HCT116 (cell line): ENCODE measurements around the gene ST7. TPM values are rescaled to one million over a fixed set of nuclear protein-coding genes. Genes with fewer than 3 reads are reported as not detected.

ENCODE experiments used
- ATAC-seq: fragments of 200-7000 bp; cut with Tn5 transposase; 2 replicates; pipeline ENCODE4 v1.9.1; 2020; ENCODE audit warnings: mild to moderate bottlenecking, moderate library complexity
- BruUV-seq: library from RNA; stranded (reverse); fragments of 400-500 nt; replicated peaks from 2 replicates; lab custom pipeline; 2021; lab: Mats Ljungman, UMichigan
- CTCF ChIA-PET: fragments of 300-600 bp; sonication (Branson Sonifier 250); formaldehyde crosslinking; loops from one replicate; lab custom pipeline; 2021; ENCODE audit warnings: antibody characterized with exemption; lab: Charles Lee
- POLR2A ChIA-PET: fragments of 300-600, 350-600 bp; sonication (Branson Sonifier 250); formaldehyde crosslinking; loops from one replicate; lab custom pipeline; 2021; ENCODE audit warnings: antibody characterized with exemption; lab: Charles Lee
- RAD21 ChIA-PET, 2 experiments: fragments of 300-600 bp; sonication (Branson Sonifier 250); formaldehyde crosslinking; loops; one replicate each; lab custom pipeline; 2023; ENCODE audit warnings: low total read pairs in 2 of 2; ENCODE audit not compliant: uncharacterized antibody in 2 of 2, unreplicated experiment in 2 of 2, low non-redundant PET in 1 of 2; lab: Charles Lee
- DNase-seq: peaks from one replicate; pipeline ENCODE4 v3.0.0-alpha.2; 2010; ENCODE audit warnings: low read depth, low spot score
- H2AFZ ChIP-seq: fragments of 200-600 bp; shearing (Covaris generic), sonication (generic); 2 replicates; pipeline ENCODE4 v1.6.1; 2017; ENCODE audit warnings: low read depth, mixed run types, mixed read lengths, antibody characterized with exemption, low read length; ENCODE audit not compliant: poor library complexity, severe bottlenecking
- H3K27ac ChIP-seq: 2 replicates; pipeline ENCODE4 v1.5.1; 2012; ENCODE audit warnings: low read depth, low read length
- H3K27me3 ChIP-seq: fragments of 200-600 bp; sonication (generic); 2 replicates; pipeline ENCODE4 v1.6.1; 2016; ENCODE audit warnings: mixed run types, low read length, mixed read lengths; ENCODE audit not compliant: insufficient read depth
- H3K36me3 ChIP-seq, 2 experiments: fragments of 200-500 bp in 1 of 2; fragments of 200-600 bp in 1 of 2; sonication (Bioruptor generic) in 1 of 2; sonication (generic) in 1 of 2; 2 replicates each; pipeline versions ENCODE4 v1.5.1 to v1.6.1; 2014 to 2016; ENCODE audit warnings: low read length in 2 of 2, inconsistent platforms in 1 of 2, mixed read lengths in 1 of 2, mixed run types in 1 of 2; ENCODE audit not compliant: insufficient read depth in 2 of 2, control insufficient read depth in 1 of 2
- H3K4me1 ChIP-seq, 2 experiments: fragments of 200-600 bp in 1 of 2; sonication (generic) in 1 of 2; 2 replicates each; pipeline versions ENCODE4 v1.5.1 to v1.6.1; 2012 to 2017; ENCODE audit warnings: low read length in 2 of 2, inconsistent platforms in 1 of 2, mild to moderate bottlenecking in 1 of 2, mixed read lengths in 1 of 2, mixed run types in 1 of 2, moderate library complexity in 1 of 2; ENCODE audit not compliant: insufficient read depth in 2 of 2, control insufficient read depth in 1 of 2
- H3K4me2 ChIP-seq: fragments of 200-600 bp; sonication (generic); 2 replicates; pipeline ENCODE4 v1.6.1; 2017; ENCODE audit warnings: mixed run types, low read length, mixed read lengths
- H3K4me3 ChIP-seq, 2 experiments: fragments of 200-600 bp in 1 of 2; sonication (generic) in 1 of 2; replicated peaks in 1 of 2; 2 replicates each; pipeline ENCODE4 v1.5.1; 2011 to 2016; ENCODE audit warnings: low read length in 2 of 2, control low read depth in 1 of 2, low read depth in 1 of 2, mild to moderate bottlenecking in 1 of 2, mixed read lengths in 1 of 2, mixed run types in 1 of 2
- H3K79me2 ChIP-seq: fragments of 200-600 bp; sonication (generic); 2 replicates; pipeline ENCODE4 v1.6.1; 2017; ENCODE audit warnings: mild to moderate bottlenecking, mixed run types, low read length, moderate library complexity, mixed read lengths; ENCODE audit not compliant: insufficient read depth
- H3K9ac ChIP-seq: fragments of 200-600 bp; sonication (generic); 2 replicates; pipeline ENCODE4 v1.6.1; 2016; ENCODE audit warnings: low read length, mixed read lengths
- H3K9me2 ChIP-seq: fragments of 200-600 bp; sonication (generic), shearing (Covaris generic); 2 replicates; pipeline ENCODE4 v1.6.1; 2017; ENCODE audit warnings: mixed run types, mild to moderate bottlenecking, moderate library complexity; ENCODE audit not compliant: insufficient read depth
- H3K9me3 ChIP-seq, 2 experiments: fragments of 200-500 bp in 1 of 2; fragments of 200-600 bp in 1 of 2; sonication (Bioruptor generic) in 1 of 2; sonication (generic) in 1 of 2; 2 replicates each; pipeline ENCODE4 v1.6.1; 2014 to 2017; ENCODE audit warnings: low read length in 2 of 2, mixed read lengths in 2 of 2, inconsistent platforms in 1 of 2, low read depth in 1 of 2, mild to moderate bottlenecking in 1 of 2, mixed run types in 1 of 2, moderate library complexity in 1 of 2; ENCODE audit not compliant: control insufficient read depth in 1 of 2, insufficient read depth in 1 of 2
- H4K20me1 ChIP-seq: fragments of 200-600 bp; sonication (generic), shearing (Covaris generic); 2 replicates; pipeline ENCODE4 v1.6.1; 2017; ENCODE audit warnings: mixed run types, mild to moderate bottlenecking, moderate library complexity; ENCODE audit not compliant: insufficient read depth
- ATF3 ChIP-seq: IDR thresholded peaks from 2 replicates; pipeline ENCODE4 v1.6.1; 2012
- CBX3 ChIP-seq: IDR thresholded peaks from 2 replicates; pipeline ENCODE4 v1.6.1; 2012; ENCODE audit warnings: low read depth
- CEBPB ChIP-seq: IDR thresholded peaks from 2 replicates; pipeline ENCODE4 v1.6.1; 2012; ENCODE audit warnings: low read depth
- CTCF ChIP-seq, 3 experiments: fragments of 200-600 bp in 1 of 3; sonication (generic) in 1 of 3; IDR thresholded peaks in 2 of 3; conservative IDR thresholded peaks in 1 of 3; 2 replicates each; pipeline ENCODE4 v1.5.1; 2012 to 2017; ENCODE audit warnings: low read depth in 2 of 3, low read length in 2 of 3, antibody characterized with exemption in 1 of 3, borderline replicate concordance in 1 of 3, control low read depth in 1 of 3, mild to moderate bottlenecking in 1 of 3, mixed read lengths in 1 of 3, mixed run types in 1 of 3, moderate library complexity in 1 of 3; ENCODE audit not compliant: insufficient read depth in 1 of 3
- EGR1 ChIP-seq: IDR thresholded peaks from 2 replicates; pipeline ENCODE4 v1.6.1; 2012; ENCODE audit warnings: low read depth
- EZH2 ChIP-seq: fragments of 200-600 bp; sonication (generic); IDR thresholded peaks from 2 replicates; pipeline ENCODE4 v1.6.1; 2017; ENCODE audit warnings: antibody characterized with exemption, mixed run types
- EZH2phosphoT487 ChIP-seq: fragments of 200-600 bp; IDR thresholded peaks from 2 replicates; pipeline ENCODE4 v1.6.1; 2018; ENCODE audit warnings: antibody characterized with exemption, borderline replicate concordance
- MAX ChIP-seq: IDR thresholded peaks from 2 replicates; pipeline ENCODE4 v1.6.1; 2012
- POLR2A ChIP-seq: IDR thresholded peaks from 2 replicates; pipeline ENCODE4 v1.7.0; 2011; ENCODE audit warnings: borderline replicate concordance; ENCODE audit not compliant: insufficient read depth, insufficient read length; ENCODE audit errors: extremely low read depth
- POLR2AphosphoS5 ChIP-seq: IDR thresholded peaks from 2 replicates; pipeline ENCODE4 v1.6.1; 2011; ENCODE audit warnings: mild to moderate bottlenecking, low read depth, low read length, moderate library complexity
- REST ChIP-seq: IDR thresholded peaks from 2 replicates; pipeline ENCODE4 v1.6.1; 2012; ENCODE audit warnings: low read depth
- SIN3A ChIP-seq: IDR thresholded peaks from 2 replicates; pipeline ENCODE4 v1.6.1; 2012; ENCODE audit warnings: low read depth
- SP1 ChIP-seq: IDR thresholded peaks from 2 replicates; pipeline ENCODE4 v1.6.1; 2012; ENCODE audit warnings: low read depth
- SRF ChIP-seq: IDR thresholded peaks from 2 replicates; pipeline ENCODE4 v1.6.1; 2012; ENCODE audit warnings: low read depth
- ZBTB33 ChIP-seq: IDR thresholded peaks from 2 replicates; pipeline ENCODE4 v1.6.1; 2011; ENCODE audit warnings: mild to moderate bottlenecking, low read length, moderate library complexity; ENCODE audit not compliant: insufficient replicate concordance; ENCODE audit errors: extremely low read depth
- ZFX ChIP-seq: fragments of 450-650 bp; IDR thresholded peaks from 2 replicates; pipeline ENCODE4 v1.6.1; 2017
- intact Hi-C: fragments of 100-400 bp; cut with micrococcal nuclease; formaldehyde crosslinking; loops from 2 replicates; pipeline ENCODE4 v1.10.0; 2022
- total RNA-seq: library from RNA; stranded (reverse); gene quantifications from one replicate; pipeline ENCODE4 v1.2.1, GENCODE V29; 2021; ENCODE audit not compliant: unreplicated experiment

Gene ST7
- total RNA-seq, 1 experiment from 2014 or later = 12.6 TPM

GRCh38 chr7:116997972-116998371, 44.7 kb downstream of the ST7 start:
- Histone ChIP-seq H3K27me3 (no peaks in the 10 kb centered on the region), H3K79me2 (no peaks in the 10 kb centered on the region), H3K36me3 (no peaks in the 10 kb centered on the region)
- no peak for ATAC-seq
- no peak for TF ChIP-seq ZFX
- no peak for TF ChIP-seq SP1
- TF ChIP-seq MAX = no peak
- TF ChIP-seq CEBPB = no peak
- no peak for TF ChIP-seq EZH2phosphoT487
- no peak for TF ChIP-seq CTCF (IDR thresholded peaks at IDR 0.05 in 2 of 3, conservative IDR thresholded peaks at IDR 0.05 in 1 of 3; ENCODE audit: borderline replicate concordance in 1 of 3, insufficient read depth in 1 of 3, low read depth in 2 of 3, low read length in 2 of 3)
- no peak for TF ChIP-seq REST
- TF ChIP-seq ZBTB33 = no peak
- no peak for TF ChIP-seq EZH2
- TF ChIP-seq CBX3 = no peak
- TF ChIP-seq POLR2A = no peak
- no peak for TF ChIP-seq SRF
- TF ChIP-seq EGR1 = no peak
- no peak for TF ChIP-seq POLR2AphosphoS5
- no peak for TF ChIP-seq ATF3
- TF ChIP-seq SIN3A = no peak
- TF ChIP-seq, all 23 proteins: peak for 0
- Histone ChIP-seq H3K9me2 (peaks cover 3% of the 10 kb centered on the region; the same call in 1 of the 2 replicates), H4K20me1 (no peaks in the 10 kb centered on the region), H3K4me1 (no peaks in the 10 kb centered on the region), H3K4me2 (no peak overlapping the region), H2AFZ (no peak overlapping the region), H3K4me3 (no peak overlapping the region), H3K9ac (no peak overlapping the region), H3K27ac (no peak overlapping the region), H3K9me3 (no peaks in the 10 kb centered on the region)
- intact Hi-C loops = no loop called here
- RAD21 ChIA-PET = no interaction called here
- POLR2A ChIA-PET = no interaction called here
- no TSS peak for BruUV-seq
- DNase-seq = no peak
- CTCF ChIA-PET = interaction anchor here (2.3 kb wide), 1 partner anchor 10 kb away, joined by 8 read pairs; no protein-coding TSS in a partner anchor
